ENCODE measurements around the gene SLC49A4.

SLC49A4 gene

DNA sequence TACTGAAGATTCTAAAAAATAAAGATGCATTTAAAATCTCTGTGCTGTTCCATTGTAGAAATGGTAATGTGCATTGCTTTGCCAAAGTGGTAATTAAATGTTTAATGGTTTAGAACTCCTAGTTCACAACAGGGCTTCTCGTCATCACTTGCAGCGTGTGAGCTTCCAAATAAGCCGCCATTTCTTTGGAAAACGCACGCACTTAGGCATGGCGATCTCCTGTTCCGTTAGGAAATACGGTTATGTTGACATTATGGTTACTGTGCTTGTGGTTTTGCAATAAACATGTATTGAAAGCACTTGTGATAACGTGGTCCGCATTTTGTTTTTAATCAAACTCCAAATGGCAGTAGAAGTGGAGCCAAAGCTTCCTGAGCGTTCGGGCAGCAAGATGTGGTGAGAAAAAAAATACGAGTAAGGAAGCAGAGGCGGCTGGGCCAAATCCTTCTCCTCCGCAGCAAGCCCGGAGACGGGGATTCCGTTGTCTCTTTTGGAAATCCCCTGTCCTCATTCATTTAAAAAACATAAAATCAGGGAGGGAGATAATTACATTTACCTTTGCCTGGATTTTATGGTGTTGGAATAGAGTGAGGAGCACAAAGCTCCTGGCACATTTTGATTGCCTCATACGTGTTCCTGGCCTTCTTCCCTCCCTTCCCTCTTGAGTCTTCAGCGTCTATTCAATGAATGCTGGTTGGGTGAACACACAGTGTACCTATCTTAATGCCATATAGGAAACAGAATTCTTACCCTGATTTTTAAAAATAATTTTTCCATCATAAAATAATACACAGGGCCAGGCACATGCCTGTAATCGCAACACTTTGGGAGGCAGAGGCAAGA, 97.5 kb downstream of the SLC49A4 start:
- Histone ChIP-seq H3K4me2 (ENCODE audit: low read depth, low read length, poor library complexity, severe bottlenecking) (no peak overlapping the region), H2AFZ (ENCODE audit: low read length) (no peak overlapping the region)
- TF ChIP-seq EZH2phosphoT487 (IDR thresholded peaks at IDR 0.05; ENCODE audit: borderline replicate concordance), result no peak
- TF ChIP-seq, protein P1, sequence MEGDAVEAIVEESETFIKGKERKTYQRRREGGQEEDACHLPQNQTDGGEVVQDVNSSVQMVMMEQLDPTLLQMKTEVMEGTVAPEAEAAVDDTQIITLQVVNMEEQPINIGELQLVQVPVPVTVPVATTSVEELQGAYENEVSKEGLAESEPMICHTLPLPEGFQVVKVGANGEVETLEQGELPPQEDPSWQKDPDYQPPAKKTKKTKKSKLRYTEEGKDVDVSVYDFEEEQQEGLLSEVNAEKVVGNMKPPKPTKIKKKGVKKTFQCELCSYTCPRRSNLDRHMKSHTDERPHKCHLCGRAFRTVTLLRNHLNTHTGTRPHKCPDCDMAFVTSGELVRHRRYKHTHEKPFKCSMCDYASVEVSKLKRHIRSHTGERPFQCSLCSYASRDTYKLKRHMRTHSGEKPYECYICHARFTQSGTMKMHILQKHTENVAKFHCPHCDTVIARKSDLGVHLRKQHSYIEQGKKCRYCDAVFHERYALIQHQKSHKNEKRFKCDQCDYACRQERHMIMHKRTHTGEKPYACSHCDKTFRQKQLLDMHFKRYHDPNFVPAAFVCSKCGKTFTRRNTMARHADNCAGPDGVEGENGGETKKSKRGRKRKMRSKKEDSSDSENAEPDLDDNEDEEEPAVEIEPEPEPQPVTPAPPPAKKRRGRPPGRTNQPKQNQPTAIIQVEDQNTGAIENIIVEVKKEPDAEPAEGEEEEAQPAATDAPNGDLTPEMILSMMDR (conservative IDR thresholded peaks at IDR 0.05; ENCODE audit: low read length), result no peak

DNA sequence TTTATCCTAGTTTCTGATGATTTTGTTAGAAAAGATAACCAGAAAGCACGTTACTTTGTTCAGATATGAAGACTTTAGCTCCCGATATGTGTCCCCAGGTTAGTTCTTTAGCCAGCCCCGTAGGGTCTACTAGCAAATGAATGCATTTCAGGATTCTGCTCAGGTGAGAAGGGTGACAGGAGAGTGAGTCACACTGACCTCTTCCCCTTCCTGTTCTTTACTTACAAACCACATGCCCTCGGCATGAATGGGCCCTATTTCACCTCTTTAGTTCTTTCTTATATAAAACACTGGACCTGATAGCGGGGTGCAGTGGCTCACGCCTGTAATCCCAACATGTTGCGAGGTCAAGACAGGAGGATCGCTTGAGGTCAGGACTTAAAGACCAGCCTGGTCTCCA, 98.4 kb downstream of the SLC49A4 start:
- Histone ChIP-seq H4K20me1 (ENCODE audit: insufficient read depth, low read length, poor library complexity, severe bottlenecking) (no peaks in the 10 kb centered on the region), H3K4me3 (ENCODE audit: low read length, poor library complexity, severe bottlenecking) (no peak overlapping the region), H3K4me2 (ENCODE audit: low read depth, low read length, poor library complexity, severe bottlenecking) (no peak overlapping the region), H3K9ac (ENCODE audit: low read depth, low read length, poor library complexity, severe bottlenecking) (no peak overlapping the region), H3K4me1 (ENCODE audit: insufficient read depth, low read length, poor library complexity, severe bottlenecking) (peaks cover 27% of the 10 kb centered on the region), H3K79me2 (ENCODE audit: insufficient read depth, low read length) (no peaks in the 10 kb centered on the region), H3K27me3 (ENCODE audit: insufficient read depth, low read length, poor library complexity, severe bottlenecking) (no peaks in the 10 kb centered on the region), H2AFZ (ENCODE audit: low read length) (no peak overlapping the region), H3K9me3 (ENCODE audit: insufficient read depth, low read depth, low read length) (no peaks in the 10 kb centered on the region), H3K36me3 (ENCODE audit: insufficient read depth, low read length) (no peaks in the 10 kb centered on the region), H3F3A (ENCODE audit: low read depth) (no peaks in the 10 kb centered on the region), H3K9me2 (replicated peaks; ENCODE audit: low read depth, low read length) (no peaks in the 10 kb centered on the region)
- TF ChIP-seq EZH2phosphoT487 (IDR thresholded peaks at IDR 0.05; ENCODE audit: borderline replicate concordance), result no peak
- TF ChIP-seq, protein P1 (conservative IDR thresholded peaks at IDR 0.05; ENCODE audit: low read length), result no peak

More for the DNA sequence above, 97.5 kb downstream of the SLC49A4 start:
- H3K4me1 ChIP-seq (ENCODE audit: insufficient read depth, low read length, poor library complexity, severe bottlenecking), result peaks cover 27% of the 10 kb centered on the region
- no peaks in the 10 kb centered on the region for H3K9me2 ChIP-seq (replicated peaks; ENCODE audit: low read depth, low read length)
- H3K36me3 ChIP-seq (ENCODE audit: insufficient read depth, low read length), result no peaks in the 10 kb centered on the region
- no peaks in the 10 kb centered on the region for H3F3A ChIP-seq (ENCODE audit: low read depth)
- H3K9me3 ChIP-seq (ENCODE audit: insufficient read depth, low read depth, low read length), result no peaks in the 10 kb centered on the region
- H4K20me1 ChIP-seq (ENCODE audit: insufficient read depth, low read length, poor library complexity, severe bottlenecking), result no peaks in the 10 kb centered on the region
- no peak overlapping the region for H3K9ac ChIP-seq (ENCODE audit: low read depth, low read length, poor library complexity, severe bottlenecking)
- H3K4me3 ChIP-seq (ENCODE audit: low read length, poor library complexity, severe bottlenecking), result no peak overlapping the region
- H3K27me3 ChIP-seq (ENCODE audit: insufficient read depth, low read length, poor library complexity, severe bottlenecking), result no peaks in the 10 kb centered on the region
- H3K79me2 ChIP-seq (ENCODE audit: insufficient read depth, low read length), result no peaks in the 10 kb centered on the region

DNA sequence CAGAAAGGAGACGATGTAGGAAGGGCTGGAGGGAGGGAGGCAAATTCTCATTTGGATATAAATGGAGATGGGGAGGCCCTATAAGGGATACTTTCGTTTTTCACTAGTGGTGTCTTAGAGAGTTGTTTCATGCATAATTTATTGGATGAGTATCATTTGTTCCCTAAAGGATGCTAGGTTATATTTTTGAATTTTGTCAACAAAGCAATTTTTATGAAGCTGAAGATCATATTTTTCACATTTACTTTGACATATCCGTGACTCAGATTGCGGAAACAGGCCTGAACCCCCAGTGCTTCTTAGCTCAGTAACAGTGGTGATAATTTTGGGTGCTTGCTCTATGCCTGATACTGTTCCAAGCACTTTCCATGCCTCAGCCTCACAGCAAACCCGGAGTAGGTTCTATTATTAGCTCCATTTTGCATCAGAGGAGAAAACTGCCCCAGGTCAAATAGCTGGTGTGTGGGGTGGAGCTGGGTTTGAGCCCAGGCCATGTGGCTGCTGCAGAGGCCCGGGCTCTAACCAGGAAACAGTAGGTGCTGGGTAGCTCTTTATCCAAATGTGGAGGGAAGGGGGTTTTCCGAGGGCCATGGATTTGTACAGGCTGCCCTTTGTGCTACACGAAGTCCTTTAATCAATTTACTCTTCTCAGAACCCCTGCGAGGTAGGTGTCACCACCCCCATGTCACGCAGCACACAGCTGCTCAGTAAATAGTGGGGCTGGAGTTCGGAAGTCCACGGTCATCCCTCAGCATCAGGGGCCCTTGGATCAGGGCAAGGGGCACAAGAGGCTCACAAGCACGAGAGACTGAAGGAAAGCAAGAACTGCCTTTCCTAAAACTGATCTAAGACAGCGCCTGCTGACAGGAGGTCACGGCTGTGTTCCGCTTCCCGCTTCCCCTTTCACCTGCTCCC, 99.1 kb downstream of the SLC49A4 start:
- Histone ChIP-seq H3K27me3 (ENCODE audit: insufficient read depth, low read length, poor library complexity, severe bottlenecking) (no peaks in the 10 kb centered on the region), H3K4me3 (ENCODE audit: low read length, poor library complexity, severe bottlenecking) (no peak overlapping the region), H3K9me3 (ENCODE audit: insufficient read depth, low read depth, low read length) (no peaks in the 10 kb centered on the region), H3F3A (ENCODE audit: low read depth) (no peaks in the 10 kb centered on the region), H3K4me2 (ENCODE audit: low read depth, low read length, poor library complexity, severe bottlenecking) (no peak overlapping the region), H3K9ac (ENCODE audit: low read depth, low read length, poor library complexity, severe bottlenecking) (no peak overlapping the region), H3K9me2 (replicated peaks; ENCODE audit: low read depth, low read length) (no peaks in the 10 kb centered on the region), H3K4me1 (ENCODE audit: insufficient read depth, low read length, poor library complexity, severe bottlenecking) (peaks cover 27% of the 10 kb centered on the region), H2AFZ (ENCODE audit: low read length) (no peak overlapping the region), H3K36me3 (ENCODE audit: insufficient read depth, low read length) (no peaks in the 10 kb centered on the region), H4K20me1 (ENCODE audit: insufficient read depth, low read length, poor library complexity, severe bottlenecking) (no peaks in the 10 kb centered on the region), H3K79me2 (ENCODE audit: insufficient read depth, low read length) (no peaks in the 10 kb centered on the region)
- TF ChIP-seq EZH2phosphoT487 (IDR thresholded peaks at IDR 0.05; ENCODE audit: borderline replicate concordance), result no peak
- TF ChIP-seq, protein P1 (conservative IDR thresholded peaks at IDR 0.05; ENCODE audit: low read length), result no peak
